Stomach (tissue), 9 donors: Measurements from ENCODE around the gene DBN1. TPM values are rescaled to one million over a fixed set of nuclear protein-coding genes. Genes with fewer than 3 reads are reported as not detected.

Experiments
- DNase-seq, 2 donors: peaks; one replicate each; pipeline versions ENCODE4 v3.0.0 to v3.0.0-alpha.2; 2013 to 2019
- H3K27ac ChIP-seq, 5 donors: fragments of 200-600 bp in 4 of 5; sonication (generic) in 4 of 5; one replicate each; pipeline ENCODE4 v1.5.1; 2013 to 2019; ENCODE audit warnings: mild to moderate bottlenecking in 1 of 5, moderate library complexity in 1 of 5
- H3K27me3 ChIP-seq, 3 donors: fragments of 200-600 bp; sonication (generic); one replicate each; pipeline ENCODE4 v1.5.1; 2017 to 2019; ENCODE audit warnings: mixed run types in 1 of 3
- H3K36me3 ChIP-seq, 4 donors: fragments of 200-600 bp; sonication (generic); 1 replicate in 3 of 4; 2 replicates in 1 of 4; pipeline ENCODE4 v1.5.1; 2016 to 2019
- H3K4me1 ChIP-seq, 4 donors: fragments of 200-600 bp; sonication (generic); one replicate each; pipeline ENCODE4 v1.5.1; 2016 to 2019
- H3K4me3 ChIP-seq, 4 donors: fragments of 200-600 bp; sonication (generic) in 3 of 4; one replicate each; pipeline ENCODE4 v1.5.1; 2016 to 2019; ENCODE audit warnings: mild to moderate bottlenecking in 1 of 4
- H3K9me3 ChIP-seq, 4 donors: fragments of 200-600 bp; sonication (generic); one replicate each; pipeline ENCODE4 v1.5.1; 2016 to 2019
- EP300 ChIP-seq: sonication (generic); formaldehyde crosslinking; IDR thresholded peaks from one replicate; pipeline ENCODE4 v1.6.1; 2017; ENCODE audit warnings: antibody characterized with exemption
- POLR2A ChIP-seq, 4 donors: fragments of 450-650 bp; IDR thresholded peaks; one replicate each; pipeline ENCODE4 v1.6.1; 2016; ENCODE audit warnings: antibody characterized with exemption in 4 of 4, control low read depth in 2 of 4, mild to moderate bottlenecking in 1 of 4, moderate library complexity in 1 of 4
- POLR2AphosphoS5 ChIP-seq, 3 donors: sonication (generic); formaldehyde crosslinking; IDR thresholded peaks; one replicate each; pipeline ENCODE4 v1.6.1; 2016; ENCODE audit warnings: antibody characterized with exemption in 3 of 3
- WGBS, 5 donors: extraction: QIAGEN DNeasy Blood & Tissue Kit in 3 of 5; methylation state at CpG; one replicate each; pipeline versions ENCODE4 v1.1.5 to v1.1.7; 2013 to 2018; 5-methylcytosine and 5-hydroxymethylcytosine counted together
- intact Hi-C: fragments of 100-400 bp; cut with DNase I; formaldehyde crosslinking; loops from one replicate; pipeline ENCODE4 v1.15.1; 2023; ENCODE audit warnings: low total_unique reads
- polyA plus RNA-seq, 3 donors: library from polyadenylated mRNA; stranded (reverse); fragments of 200-250 nt; gene quantifications; one replicate each; pipeline ENCODE4 v1.2.3, GENCODE V29; 2013
- total RNA-seq, 5 donors: library from RNA; depleted of rRNA; stranded (reverse); fragments of >200 nt; gene quantifications; one replicate each; pipeline versions ENCODE4 v1.1.0 to v1.2.3, GENCODE V29; 2014 to 2016
- TF ChIP-seq, protein P1 (sequence below), 7 experiments: fragments of 450-650 bp in 4 of 7; fragments of 200-600 bp in 3 of 7; sonication (generic) in 3 of 7; IDR thresholded peaks; one replicate each; pipeline ENCODE4 v1.5.1; 2016 to 2019; ENCODE audit warnings: antibody characterized with exemption in 7 of 7, control low read depth in 2 of 7, mild to moderate bottlenecking in 1 of 7
- donor health status: healthy with polysubstance abuse.
- donor health status: Bipolar disorder and iron deficiency.
- donor health status: healthy.

The DBN1 gene
- total and polyA plus RNA-seq, 8 donors: 14.7 to 78.1 (median 36.5) TPM

DNA sequence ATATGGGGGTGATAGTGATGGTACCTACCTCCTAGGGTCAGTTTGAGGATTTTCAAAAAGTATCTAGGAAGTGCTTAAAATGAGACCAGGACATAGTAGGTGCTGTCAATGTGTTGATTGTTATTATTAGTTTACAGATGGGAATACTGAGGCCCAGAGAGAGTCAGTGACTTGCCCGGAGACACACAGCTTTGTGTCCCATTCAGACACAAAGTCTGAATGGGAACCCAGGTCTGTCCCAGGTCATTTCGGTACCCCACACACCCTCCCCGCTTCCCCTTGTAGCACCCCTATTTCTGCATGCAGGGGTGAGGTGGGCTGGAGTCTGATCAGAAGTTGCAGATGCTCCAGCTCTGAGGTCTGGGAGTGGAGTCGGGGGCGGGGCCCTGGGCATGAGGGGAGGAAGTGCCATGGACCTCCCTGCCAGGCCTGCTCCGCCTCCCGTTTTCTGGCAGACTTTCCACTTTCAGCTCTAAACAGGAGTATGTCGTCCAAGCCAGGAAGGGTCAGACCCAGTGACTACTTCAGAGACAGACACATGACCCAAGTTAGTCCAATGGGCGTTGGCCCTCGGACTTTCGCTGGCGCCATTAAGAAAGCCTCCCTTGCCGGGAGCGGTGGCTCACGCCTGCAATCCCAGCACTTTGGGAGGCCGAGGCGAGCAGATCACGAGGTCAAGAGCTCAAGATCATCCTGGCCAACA is 3.2 kb upstream of the DBN1 start:
- peaks cover 0 to 22% (median 3%) of the 10 kb centered on the region in 3 donors for H3K27me3 ChIP-seq
- H3K4me1 ChIP-seq: peaks cover 26 to 88% (median 59%) of the 10 kb centered on the region in 4 donors
- intact Hi-C loops: no loop called here
- H3K4me3 ChIP-seq: no peak overlapping the region
- peaks cover 0 to 5% (median 2%) of the 10 kb centered on the region in 4 donors for H3K36me3 ChIP-seq
- peak in 1 of 2 donors; percentile 63 for DNase-seq
- no peaks in the 10 kb centered on the region for H3K9me3 ChIP-seq
- WGBS, 5 donors: 71 to 78% (median 75%) methylated on average over 18 of the region's 18 CpGs
- TF ChIP-seq, protein P1, sequence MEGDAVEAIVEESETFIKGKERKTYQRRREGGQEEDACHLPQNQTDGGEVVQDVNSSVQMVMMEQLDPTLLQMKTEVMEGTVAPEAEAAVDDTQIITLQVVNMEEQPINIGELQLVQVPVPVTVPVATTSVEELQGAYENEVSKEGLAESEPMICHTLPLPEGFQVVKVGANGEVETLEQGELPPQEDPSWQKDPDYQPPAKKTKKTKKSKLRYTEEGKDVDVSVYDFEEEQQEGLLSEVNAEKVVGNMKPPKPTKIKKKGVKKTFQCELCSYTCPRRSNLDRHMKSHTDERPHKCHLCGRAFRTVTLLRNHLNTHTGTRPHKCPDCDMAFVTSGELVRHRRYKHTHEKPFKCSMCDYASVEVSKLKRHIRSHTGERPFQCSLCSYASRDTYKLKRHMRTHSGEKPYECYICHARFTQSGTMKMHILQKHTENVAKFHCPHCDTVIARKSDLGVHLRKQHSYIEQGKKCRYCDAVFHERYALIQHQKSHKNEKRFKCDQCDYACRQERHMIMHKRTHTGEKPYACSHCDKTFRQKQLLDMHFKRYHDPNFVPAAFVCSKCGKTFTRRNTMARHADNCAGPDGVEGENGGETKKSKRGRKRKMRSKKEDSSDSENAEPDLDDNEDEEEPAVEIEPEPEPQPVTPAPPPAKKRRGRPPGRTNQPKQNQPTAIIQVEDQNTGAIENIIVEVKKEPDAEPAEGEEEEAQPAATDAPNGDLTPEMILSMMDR (IDR thresholded peaks at IDR 0.05): no peak
- no peak for TF ChIP-seq EP300
- no peak for TF ChIP-seq POLR2A (IDR thresholded peaks at IDR 0.05)
- peak; percentile 9 to 45 (median 30) for TF ChIP-seq POLR2AphosphoS5 (IDR thresholded peaks at IDR 0.05)
- H3K27ac ChIP-seq: peak overlapping the region in 4 of 5 donors; percentile 65 to 83 (median 80)

DNA sequence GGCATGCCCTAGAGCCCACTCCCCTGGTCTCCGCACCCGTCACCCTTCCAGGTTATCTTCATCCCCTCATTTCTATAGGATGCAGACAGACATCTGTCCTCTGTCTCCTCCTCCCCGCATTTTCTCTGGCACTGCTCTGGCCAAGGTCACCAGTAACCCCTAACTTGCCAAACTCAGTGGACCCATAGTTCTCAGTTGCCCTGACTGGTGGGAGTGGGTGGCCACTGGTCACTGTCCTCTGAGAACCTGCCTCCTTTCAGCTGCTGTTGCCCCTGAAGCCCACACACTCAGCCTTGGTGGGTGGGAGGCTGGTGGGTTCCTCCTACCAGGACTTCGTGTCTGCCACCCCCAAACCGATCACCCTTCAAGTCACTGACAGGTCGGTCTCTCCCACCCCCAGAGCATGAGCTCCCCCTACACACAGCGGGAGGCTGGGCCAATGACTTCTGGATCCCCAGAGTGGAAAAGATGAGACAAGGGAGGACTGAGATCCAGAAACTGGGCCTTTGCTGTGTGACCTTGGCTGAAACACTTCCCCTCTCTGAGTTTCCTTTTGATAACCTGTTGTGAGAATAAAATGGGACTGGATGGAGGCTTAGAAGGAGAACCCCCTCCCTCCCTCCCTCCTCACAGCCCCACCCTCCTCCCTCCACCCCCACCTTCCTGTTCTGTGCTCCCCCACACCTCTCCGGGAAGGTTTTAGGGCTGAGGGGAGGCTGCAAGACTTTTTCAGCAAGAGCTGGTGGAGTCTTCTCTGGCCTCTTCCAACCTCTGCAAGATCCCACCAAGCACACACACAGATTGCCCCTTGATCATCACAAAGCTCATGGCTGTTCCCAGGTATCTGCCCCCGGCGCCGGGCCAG is 2.4 kb upstream of the DBN1 start:
- 58 to 75% (median 69%) methylated on average over 11 of the region's 11 CpGs for WGBS, 5 donors
- DNase-seq: no peak
- intact Hi-C loops: no loop called here

DNA sequence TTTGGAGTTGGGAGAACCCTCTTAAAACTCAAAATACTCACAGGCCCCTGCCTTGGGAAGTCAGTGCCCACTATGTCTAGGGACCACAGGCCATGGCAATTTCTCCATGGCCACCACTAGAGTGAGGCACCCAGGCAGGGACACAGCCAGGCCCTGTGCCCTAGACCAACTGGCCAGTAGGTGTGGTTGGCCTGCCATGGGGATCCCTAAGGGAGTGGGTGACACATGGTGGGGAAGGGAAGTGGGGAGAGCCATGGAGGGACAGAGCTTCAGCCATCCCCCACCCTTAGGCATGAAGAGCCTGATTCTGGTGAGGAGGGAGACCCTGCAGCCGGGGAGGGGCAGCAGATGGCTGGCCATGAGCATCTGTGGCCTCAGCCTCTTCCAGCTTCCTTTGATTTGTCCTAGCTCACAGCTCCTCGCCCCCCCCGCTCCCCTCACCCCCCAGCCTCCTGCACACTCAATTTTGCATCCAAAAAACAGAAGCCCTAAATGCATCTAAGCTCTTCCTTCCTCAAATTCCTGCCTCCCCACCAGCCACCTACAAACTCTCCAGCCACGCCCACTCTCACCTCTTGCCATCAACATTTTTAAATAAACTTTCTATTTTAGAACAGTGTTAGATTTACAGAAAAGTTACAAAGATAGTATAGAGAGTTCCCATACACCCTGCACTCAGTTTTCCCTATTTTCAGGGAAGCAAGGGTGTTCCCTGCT is 1.6 kb upstream of the DBN1 start:
- Histone ChIP-seq H3K27ac (peak overlapping the region in 4 of 5 donors; percentile 79 to 90 (median 85)), H3K27me3 (peaks cover 0 to 22% (median 3%) of the 10 kb centered on the region in 3 donors), H3K4me1 (peaks cover 35 to 90% (median 69%) of the 10 kb centered on the region in 4 donors), H3K4me3 (no peak overlapping the region), H3K9me3 (no peaks in the 10 kb centered on the region), H3K36me3 (no peaks in the 10 kb centered on the region)
- DNase-seq: no peak
- WGBS, 5 donors: 43 to 57% (median 50%) methylated on average over 4 of the region's 4 CpGs
- intact Hi-C loops: no loop called here
- TF ChIP-seq EP300 (no peak), POLR2A (IDR thresholded peaks at IDR 0.05) (no peak), POLR2AphosphoS5 (IDR thresholded peaks at IDR 0.05) (no peak)
- TF ChIP-seq, protein P1 (IDR thresholded peaks at IDR 0.05): no peak

More for the DNA sequence above, 2.4 kb upstream of the DBN1 start:
- peaks cover 0 to 22% (median 3%) of the 10 kb centered on the region in 3 donors for H3K27me3 ChIP-seq
- TF ChIP-seq, protein P1 (IDR thresholded peaks at IDR 0.05): no peak
- no peak for TF ChIP-seq POLR2A (IDR thresholded peaks at IDR 0.05)
- TF ChIP-seq POLR2AphosphoS5 (IDR thresholded peaks at IDR 0.05): no peak
- no peak for TF ChIP-seq EP300
- no peaks in the 10 kb centered on the region for H3K9me3 ChIP-seq
- H3K27ac ChIP-seq: peak overlapping the region in 3 of 5 donors; percentile 78 to 83 (median 83)
- peaks cover 35 to 88% (median 64%) of the 10 kb centered on the region in 4 donors for H3K4me1 ChIP-seq
- no peak overlapping the region for H3K4me3 ChIP-seq
- H3K36me3 ChIP-seq: no peaks in the 10 kb centered on the region
